T-helper 2 cell treated with Interferon-gamma antibody and Interleukin-4, amounts not matched to agents 5 μg/mL and 100 μg/mL, for 36 hours (primary cell): ENCODE data around the gene MTM1.

Experiments used
- DNase-seq: peaks from one replicate; pipeline ENCODE4 v3.0.0; 2021; ENCODE audit warnings: low spot score
- H3K27ac Mint-ChIP-seq: one replicate; pipeline ENCODE4 v1.8.0; 2021; ENCODE audit warnings: mild to moderate bottlenecking, mixed read lengths
- H3K27me3 Mint-ChIP-seq: one replicate; pipeline ENCODE4 v1.8.0; 2021; ENCODE audit warnings: low read depth, mixed read lengths
- H3K36me3 Mint-ChIP-seq: one replicate; pipeline ENCODE4 v1.8.0; 2021; ENCODE audit warnings: low read depth, mixed read lengths
- H3K4me1 Mint-ChIP-seq: one replicate; pipeline ENCODE4 v1.8.0; 2021; ENCODE audit warnings: low read depth, mixed read lengths
- H3K4me3 Mint-ChIP-seq: one replicate; pipeline ENCODE4 v1.8.0; 2022; ENCODE audit warnings: mild to moderate bottlenecking, moderate library complexity, mixed read lengths
- H3K9me3 Mint-ChIP-seq: one replicate; pipeline ENCODE4 v1.8.0; 2021; ENCODE audit warnings: mixed read lengths

The MTM1 gene

GRCh38 chrX:150642423-150642822 lies 74.0 kb downstream of the MTM1 start:
- Mint-ChIP-seq H3K4me1 (no peaks in the 10 kb centered on the region), H3K27me3 (no peaks in the 10 kb centered on the region), H3K9me3 (no peaks in the 10 kb centered on the region), H3K27ac (no peak overlapping the region), H3K4me3 (no peak overlapping the region), H3K36me3 (peaks cover 44% of the 10 kb centered on the region)
- no peak for DNase-seq

- Mint-ChIP-seq H3K27me3 (no peaks in the 10 kb centered on the region), H3K27ac (no peak overlapping the region)
- no peak for DNase-seq
Observed at GRCh38 chrX:150643271-150643670, 74.8 kb downstream of the MTM1 start.

GRCh38 chrX:150643958-150644357 lies 75.5 kb downstream of the MTM1 start:
- no peaks in the 10 kb centered on the region for H3K27me3 Mint-ChIP-seq
- no peak for DNase-seq
- no peak overlapping the region for H3K27ac Mint-ChIP-seq
- H3K4me3 Mint-ChIP-seq = no peak overlapping the region
- H3K9me3 Mint-ChIP-seq = no peaks in the 10 kb centered on the region
- H3K36me3 Mint-ChIP-seq = peaks cover 36% of the 10 kb centered on the region
- H3K4me1 Mint-ChIP-seq = no peaks in the 10 kb centered on the region

More at GRCh38 chrX:150643271-150643670, 74.8 kb downstream of the MTM1 start:
- Mint-ChIP-seq H3K36me3 (peaks cover 40% of the 10 kb centered on the region), H3K4me1 (no peaks in the 10 kb centered on the region), H3K4me3 (no peak overlapping the region), H3K9me3 (no peaks in the 10 kb centered on the region)

GRCh38 chrX:150644422-150644821 lies 76.0 kb downstream of the MTM1 start:
- no peak overlapping the region for H3K27ac Mint-ChIP-seq
- no peaks in the 10 kb centered on the region for H3K9me3 Mint-ChIP-seq
- H3K36me3 Mint-ChIP-seq = peaks cover 40% of the 10 kb centered on the region
- no peak for DNase-seq
- no peak overlapping the region for H3K4me3 Mint-ChIP-seq
- H3K4me1 Mint-ChIP-seq = no peaks in the 10 kb centered on the region
- H3K27me3 Mint-ChIP-seq = no peaks in the 10 kb centered on the region

- Mint-ChIP-seq H3K9me3 (no peaks in the 10 kb centered on the region), H3K36me3 (peaks cover 48% of the 10 kb centered on the region), H3K4me1 (no peaks in the 10 kb centered on the region), H3K27me3 (no peaks in the 10 kb centered on the region), H3K4me3 (no peak overlapping the region), H3K27ac (no peak overlapping the region)
- DNase-seq = no peak
Observed at GRCh38 chrX:150647331-150647730, 78.9 kb downstream of the MTM1 start.

GRCh38 chrX:150648296-150648940 lies 80.0 kb downstream of the MTM1 start:
- DNase-seq = no peak
- H3K36me3 Mint-ChIP-seq = peaks cover 51% of the 10 kb centered on the region
- H3K4me1 Mint-ChIP-seq = no peaks in the 10 kb centered on the region
- no peak overlapping the region for H3K4me3 Mint-ChIP-seq
- H3K27ac Mint-ChIP-seq = no peak overlapping the region
- H3K9me3 Mint-ChIP-seq = no peaks in the 10 kb centered on the region
- no peaks in the 10 kb centered on the region for H3K27me3 Mint-ChIP-seq

- H3K4me3 Mint-ChIP-seq = no peak overlapping the region
- H3K36me3 Mint-ChIP-seq = peaks cover 52% of the 10 kb centered on the region
- H3K27me3 Mint-ChIP-seq = no peaks in the 10 kb centered on the region
- no peaks in the 10 kb centered on the region for H3K4me1 Mint-ChIP-seq
- H3K9me3 Mint-ChIP-seq = no peaks in the 10 kb centered on the region
- no peak overlapping the region for H3K27ac Mint-ChIP-seq
- no peak for DNase-seq
Observed at GRCh38 chrX:150649096-150649870, 80.9 kb downstream of the MTM1 start.

- peaks cover 52% of the 10 kb centered on the region for H3K36me3 Mint-ChIP-seq
- H3K27me3 Mint-ChIP-seq = no peaks in the 10 kb centered on the region
- no peaks in the 10 kb centered on the region for H3K9me3 Mint-ChIP-seq
- DNase-seq = no peak
- H3K4me1 Mint-ChIP-seq = peaks cover 3% of the 10 kb centered on the region
- H3K4me3 Mint-ChIP-seq = no peak overlapping the region
- H3K27ac Mint-ChIP-seq = no peak overlapping the region
Observed at GRCh38 chrX:150651906-150652305, 83.5 kb downstream of the MTM1 start.

GRCh38 chrX:150655788-150656187 lies 87.4 kb downstream of the MTM1 start:
- H3K9me3 Mint-ChIP-seq = no peaks in the 10 kb centered on the region
- no peaks in the 10 kb centered on the region for H3K27me3 Mint-ChIP-seq
- no peak for DNase-seq
- peaks cover 3% of the 10 kb centered on the region for H3K4me1 Mint-ChIP-seq
- H3K4me3 Mint-ChIP-seq = no peak overlapping the region
- H3K27ac Mint-ChIP-seq = no peak overlapping the region
- H3K36me3 Mint-ChIP-seq = peaks cover 51% of the 10 kb centered on the region

- H3K27ac Mint-ChIP-seq = no peak overlapping the region
- no peak overlapping the region for H3K4me3 Mint-ChIP-seq
- no peak for DNase-seq
- H3K4me1 Mint-ChIP-seq = no peaks in the 10 kb centered on the region
- H3K27me3 Mint-ChIP-seq = no peaks in the 10 kb centered on the region
- H3K36me3 Mint-ChIP-seq = peaks cover 46% of the 10 kb centered on the region
- no peaks in the 10 kb centered on the region for H3K9me3 Mint-ChIP-seq
Observed at GRCh38 chrX:150663073-150663472, 94.7 kb downstream of the MTM1 start.

- H3K27ac Mint-ChIP-seq = no peak overlapping the region
- DNase-seq = no peak
Observed at GRCh38 chrX:150664290-150664689, 95.9 kb downstream of the MTM1 start.

GRCh38 chrX:150676221-150676620 lies 107.8 kb downstream of the MTM1 start:
- Mint-ChIP-seq H3K27me3 (no peaks in the 10 kb centered on the region), H3K4me3 (no peak overlapping the region), H3K36me3 (peaks cover 9% of the 10 kb centered on the region), H3K27ac (no peak overlapping the region), H3K9me3 (no peaks in the 10 kb centered on the region), H3K4me1 (no peaks in the 10 kb centered on the region)
- DNase-seq = no peak

More at GRCh38 chrX:150664290-150664689, 95.9 kb downstream of the MTM1 start:
- no peaks in the 10 kb centered on the region for H3K4me1 Mint-ChIP-seq
- no peaks in the 10 kb centered on the region for H3K27me3 Mint-ChIP-seq
- H3K9me3 Mint-ChIP-seq = no peaks in the 10 kb centered on the region
- H3K4me3 Mint-ChIP-seq = no peak overlapping the region
- peaks cover 53% of the 10 kb centered on the region for H3K36me3 Mint-ChIP-seq

GRCh38 chrX:150680974-150681373 lies 112.6 kb downstream of the MTM1 start:
- H3K4me3 Mint-ChIP-seq = no peak overlapping the region
- DNase-seq = no peak
- H3K36me3 Mint-ChIP-seq = no peaks in the 10 kb centered on the region
- no peaks in the 10 kb centered on the region for H3K27me3 Mint-ChIP-seq
- H3K9me3 Mint-ChIP-seq = no peaks in the 10 kb centered on the region
- no peak overlapping the region for H3K27ac Mint-ChIP-seq
- peaks cover 2% of the 10 kb centered on the region for H3K4me1 Mint-ChIP-seq

GRCh38 chrX:150683112-150683511 lies 114.7 kb downstream of the MTM1 start:
- Mint-ChIP-seq H3K36me3 (no peaks in the 10 kb centered on the region), H3K9me3 (no peaks in the 10 kb centered on the region), H3K27me3 (no peaks in the 10 kb centered on the region), H3K4me1 (peaks cover 2% of the 10 kb centered on the region), H3K4me3 (no peak overlapping the region), H3K27ac (no peak overlapping the region)
- no peak for DNase-seq
